Heart left ventricle (tissue), 16 donors: ENCODE results near the gene ZNF672. TPM values are rescaled to one million over a fixed set of nuclear protein-coding genes. Genes with fewer than 3 reads are reported as not detected.

Experiments
- ATAC-seq, 4 donors: fragments of 200-7000 bp; cut with Tn5 transposase; one replicate each; pipeline ENCODE4 v1.9.1; 2020 to 2022; ENCODE audit warnings: moderate library complexity in 4 of 4, mild to moderate bottlenecking in 3 of 4, moderate number of reproducible peaks in 1 of 4
- DNase-seq, 5 donors: peaks; one replicate each; pipeline ENCODE4 v3.0.0-alpha.2; 2020
- H3K27ac ChIP-seq, 12 donors: fragments of 200-600 bp; sonication (generic) in 4 of 12; one replicate each; pipeline versions ENCODE4 v1.5.0 to v1.8.0; 2016 to 2022; ENCODE audit warnings: mild to moderate bottlenecking in 2 of 12
- H3K27me3 ChIP-seq, 9 donors: fragments of 200-600 bp; sonication (generic) in 2 of 9; one replicate each; pipeline versions ENCODE4 v1.5.1 to v1.8.0; 2016 to 2022; ENCODE audit warnings: mild to moderate bottlenecking in 3 of 9
- H3K36me3 ChIP-seq, 9 donors: fragments of 200-600 bp; sonication (generic) in 2 of 9; one replicate each; pipeline versions ENCODE4 v1.5.0 to v1.8.0; 2018 to 2022; ENCODE audit warnings: mild to moderate bottlenecking in 2 of 9
- H3K4me1 ChIP-seq, 12 donors: fragments of 200-600 bp; sonication (generic) in 4 of 12; one replicate each; pipeline versions ENCODE4 v1.5.0 to v1.8.0; 2016 to 2022; ENCODE audit warnings: mild to moderate bottlenecking in 3 of 12
- H3K4me3 ChIP-seq, 12 donors: fragments of 200-600 bp; sonication (generic) in 4 of 12; one replicate each; pipeline versions ENCODE4 v1.5.0 to v1.8.0; 2017 to 2022; ENCODE audit warnings: mild to moderate bottlenecking in 9 of 12, moderate library complexity in 4 of 12
- H3K9me3 ChIP-seq, 12 donors: fragments of 200-600 bp; sonication (generic) in 4 of 12; one replicate each; pipeline versions ENCODE4 v1.5.0 to v1.8.0; 2016 to 2022; ENCODE audit warnings: mild to moderate bottlenecking in 1 of 12
- POLR2A ChIP-seq, 2 donors: fragments of 450-650 bp; IDR thresholded peaks; one replicate each; pipeline ENCODE4 v1.6.1; 2017; ENCODE audit warnings: antibody characterized with exemption in 2 of 2, mild to moderate bottlenecking in 2 of 2, moderate library complexity in 2 of 2
- WGBS, 4 donors: extraction: QIAGEN DNeasy Blood & Tissue Kit in 2 of 4; methylation state at CpG; one replicate each; pipeline versions ENCODE4 v1.1.5 to v1.1.7; 2013 to 2018; 5-methylcytosine and 5-hydroxymethylcytosine counted together
- intact Hi-C, 10 donors: fragments of 100-400 bp; cut with DNase I; formaldehyde crosslinking; loops; one replicate each; pipeline versions ENCODE4 v1.11.1 to v1.14.2; 2022
- polyA plus RNA-seq, 2 donors: library from polyadenylated mRNA; stranded (reverse); fragments of 200-250 nt; gene quantifications; one replicate each; pipeline ENCODE4 v1.2.3, GENCODE V29; 2013
- total RNA-seq, 9 donors: library from RNA; depleted of rRNA in 2 of 9; stranded (reverse); fragments of >200 nt in 2 of 9; fragmentation: NEBNext Ultra II Directional in 3 of 9; extraction: Animal tissue kit (Norgen Biotek cat#: 25700) in 3 of 9; gene quantifications; one replicate each; pipeline versions ENCODE4 v1.1.0 to v1.2.4, GENCODE V29; 2016 to 2023
- TF ChIP-seq, protein P1 (sequence below), 12 donors: fragments of 200-600 bp; sonication (generic) in 4 of 12; IDR thresholded peaks; one replicate each; pipeline versions ENCODE4 v1.5.0 to v1.8.0; 2018 to 2022; ENCODE audit warnings: antibody characterized with exemption in 12 of 12, mild to moderate bottlenecking in 5 of 12
- donor health status: ischemic (EF 13 %, LVEDD 7.1; RV severe dilation, severe dysfunction).
- donor health status: healthy with polysubstance abuse.
- donor health status: DM: no; HTN: yes; CAD: no.
- donor health status: DM: no; HTN: no; CAD: no.
- donor health status: ischemic (EF 25% LVEDD 6.9; RV normal size, moderate dysfunction).
- donor health status: ischemic (EF 25% LVEDD 5.7; RV mildly dilated, moderate dysfunction).
- donor health status: healthy.
- donor health status: DM: yes; HTN: yes; CAD: no.
- donor health status: ischemic (EF 35%, LVEDD 5.7; RV mildly dilated, moderate dysfunction).
- donor health status: nonischemic (EF 11% LVEDD 7.7; RV severe dilation, severe dysfunction).
- donor health status: DM: yes; HTN: yes; CAD: no.
- donor health status: PGD.
- donor health status: ischemic (EF 29% LVEDD 5.4; RV normal size, mild dysfunction).
- donor health status: nonischemic (EF 23%, LVEDD 6.1; RV moderate dilation, normal function).

The ZNF672 gene
- total and polyA plus RNA-seq, 11 donors: 20.5 to 63.8 (median 37.8) TPM

DNA sequence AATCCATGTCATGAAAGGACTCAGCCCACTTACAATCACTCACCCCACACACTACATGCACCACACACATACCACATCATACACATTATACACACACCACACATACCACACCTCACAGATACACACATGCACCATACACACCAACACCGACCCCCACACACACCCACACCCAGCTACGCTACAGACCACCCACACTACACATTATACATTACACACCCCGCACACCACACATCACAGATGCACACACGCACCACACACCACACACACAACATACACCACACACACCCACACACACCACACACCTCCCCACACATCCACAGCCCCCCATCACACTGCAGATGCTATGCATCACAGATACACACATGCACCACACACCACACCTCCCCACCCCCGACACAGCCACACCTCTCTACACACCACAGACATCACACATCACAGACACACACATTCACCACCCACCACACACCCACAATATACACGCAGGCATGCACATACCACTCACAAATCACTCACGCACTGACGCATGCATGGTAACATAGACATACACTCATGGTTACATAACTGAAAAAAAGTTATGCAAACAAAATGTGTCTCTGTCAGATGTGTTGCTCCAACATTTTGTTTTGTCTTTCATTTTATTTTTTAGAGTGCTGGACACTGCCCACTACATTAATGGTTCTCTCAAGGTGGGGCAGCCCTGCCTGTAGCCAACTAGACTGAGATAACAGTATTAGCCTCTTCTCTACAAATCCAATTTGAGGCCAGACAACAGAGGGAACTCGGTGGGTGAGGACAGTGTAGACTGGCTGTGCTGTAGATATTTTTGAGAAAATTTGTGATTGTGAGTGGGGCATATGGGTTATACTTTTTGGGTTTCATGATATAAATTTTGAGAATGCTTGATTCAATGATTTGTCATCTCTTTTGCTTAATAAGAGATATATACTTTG lies 52.8 kb downstream of the ZNF672 start:
- no peak for ATAC-seq
- Histone ChIP-seq H3K27ac (no peak overlapping the region), H3K36me3 (no peaks in the 10 kb centered on the region), H3K9me3 (no peaks in the 10 kb centered on the region), H3K4me1 (peaks cover 0 to 4% (median 0%) of the 10 kb centered on the region in 12 donors), H3K4me3 (no peak overlapping the region), H3K27me3 (peaks cover 0 to 10% (median 0%) of the 10 kb centered on the region in 9 donors)
- intact Hi-C loops: no loop called here
- no peak for TF ChIP-seq POLR2A (IDR thresholded peaks at IDR 0.05)
- DNase-seq: no peak
- WGBS, 4 donors: 90 to 93% (median 91%) methylated on average over 9 of the region's 9 CpGs

DNA sequence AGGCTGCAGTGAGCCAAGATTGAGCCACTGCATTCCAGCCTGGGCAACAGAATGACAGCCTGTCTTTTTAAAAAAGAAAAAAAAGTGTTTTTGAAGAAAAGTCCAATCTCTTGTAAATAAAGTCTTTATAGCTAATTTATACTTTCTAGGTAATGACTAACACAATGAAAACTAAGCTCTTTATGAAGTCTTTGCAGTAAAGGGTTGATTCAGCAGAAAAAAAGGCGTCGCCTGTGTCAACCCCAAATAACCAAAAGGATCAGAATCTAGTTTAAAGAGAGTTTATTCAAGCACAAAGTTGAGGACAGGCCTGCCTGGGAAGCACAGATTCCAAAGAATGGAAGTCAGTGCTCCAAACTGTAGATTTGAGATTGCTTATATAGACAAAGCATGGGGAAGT lies 53.7 kb downstream of the ZNF672 start:
- Histone ChIP-seq H3K9me3 (no peaks in the 10 kb centered on the region), H3K4me1 (peaks cover 0 to under 1% (median 0%) of the 10 kb centered on the region in 12 donors), H3K36me3 (no peaks in the 10 kb centered on the region), H3K27ac (no peak overlapping the region), H3K27me3 (peaks cover 0 to 17% (median 0%) of the 10 kb centered on the region in 9 donors), H3K4me3 (no peak overlapping the region)
- WGBS, 4 donors: 94 to 97% (median 95%) methylated on average over 2 of the region's 2 CpGs
- TF ChIP-seq POLR2A (IDR thresholded peaks at IDR 0.05): no peak
- TF ChIP-seq, protein P1, sequence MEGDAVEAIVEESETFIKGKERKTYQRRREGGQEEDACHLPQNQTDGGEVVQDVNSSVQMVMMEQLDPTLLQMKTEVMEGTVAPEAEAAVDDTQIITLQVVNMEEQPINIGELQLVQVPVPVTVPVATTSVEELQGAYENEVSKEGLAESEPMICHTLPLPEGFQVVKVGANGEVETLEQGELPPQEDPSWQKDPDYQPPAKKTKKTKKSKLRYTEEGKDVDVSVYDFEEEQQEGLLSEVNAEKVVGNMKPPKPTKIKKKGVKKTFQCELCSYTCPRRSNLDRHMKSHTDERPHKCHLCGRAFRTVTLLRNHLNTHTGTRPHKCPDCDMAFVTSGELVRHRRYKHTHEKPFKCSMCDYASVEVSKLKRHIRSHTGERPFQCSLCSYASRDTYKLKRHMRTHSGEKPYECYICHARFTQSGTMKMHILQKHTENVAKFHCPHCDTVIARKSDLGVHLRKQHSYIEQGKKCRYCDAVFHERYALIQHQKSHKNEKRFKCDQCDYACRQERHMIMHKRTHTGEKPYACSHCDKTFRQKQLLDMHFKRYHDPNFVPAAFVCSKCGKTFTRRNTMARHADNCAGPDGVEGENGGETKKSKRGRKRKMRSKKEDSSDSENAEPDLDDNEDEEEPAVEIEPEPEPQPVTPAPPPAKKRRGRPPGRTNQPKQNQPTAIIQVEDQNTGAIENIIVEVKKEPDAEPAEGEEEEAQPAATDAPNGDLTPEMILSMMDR (IDR thresholded peaks at IDR 0.05): no peak
- no peak for DNase-seq
- no peak for ATAC-seq
- intact Hi-C loops: no loop called here

DNA sequence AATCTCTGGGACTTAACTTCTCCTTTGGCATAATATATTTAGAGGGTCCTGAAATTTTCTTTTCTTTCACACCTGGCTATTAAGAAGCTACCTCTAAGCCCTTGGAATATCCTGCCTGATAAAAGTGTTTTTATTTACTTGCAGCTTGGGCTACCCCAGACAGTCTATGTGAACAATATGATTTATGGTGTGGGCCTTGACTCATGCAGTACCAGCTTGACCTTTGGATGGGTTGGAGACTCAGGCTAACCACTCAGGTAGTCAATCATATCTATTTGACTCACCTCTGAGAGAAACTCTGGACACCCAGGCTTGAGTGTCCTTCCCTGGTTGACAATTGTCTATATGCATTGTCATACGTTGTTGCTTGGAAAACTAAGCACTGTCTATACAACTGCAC lies 54.6 kb downstream of the ZNF672 start:
- Histone ChIP-seq H3K4me1 (no peaks in the 10 kb centered on the region), H3K9me3 (no peaks in the 10 kb centered on the region), H3K36me3 (no peaks in the 10 kb centered on the region), H3K27me3 (peaks cover 0 to 24% (median 3%) of the 10 kb centered on the region in 9 donors), H3K4me3 (no peak overlapping the region), H3K27ac (no peak overlapping the region)
- no peak for ATAC-seq
- no peak for DNase-seq
- intact Hi-C loops: no loop called here
- WGBS, 4 donors: 79 to 92% (median 88%) methylated on average over 1 of the region's 1 CpG
- no peak for TF ChIP-seq POLR2A (IDR thresholded peaks at IDR 0.05)
- TF ChIP-seq, protein P1 (IDR thresholded peaks at IDR 0.05): no peak

DNA sequence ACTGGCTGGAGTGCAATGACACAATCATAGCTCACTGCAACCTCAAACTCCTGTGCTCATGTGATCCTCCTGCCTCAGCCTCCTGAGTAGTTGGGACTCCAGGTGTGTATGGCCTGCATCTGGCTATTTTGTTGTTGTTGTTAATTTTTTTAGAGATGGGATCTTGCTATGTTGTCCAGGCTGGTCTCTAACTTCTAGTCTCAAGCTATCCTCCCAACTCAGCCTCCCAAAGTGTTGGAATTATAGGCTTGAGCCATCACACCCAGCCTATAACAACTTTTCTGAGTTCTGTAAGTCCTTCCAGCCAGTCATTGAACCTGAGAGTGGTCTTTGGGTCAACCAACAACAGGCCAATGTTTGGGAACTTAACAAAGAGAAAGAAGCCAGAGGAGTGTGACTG lies 56.8 kb downstream of the ZNF672 start:
- DNase-seq: no peak
- Histone ChIP-seq H3K36me3 (no peaks in the 10 kb centered on the region), H3K9me3 (no peaks in the 10 kb centered on the region), H3K27me3 (peaks cover 0 to 40% (median 4%) of the 10 kb centered on the region in 9 donors), H3K4me3 (no peak overlapping the region), H3K4me1 (no peaks in the 10 kb centered on the region), H3K27ac (no peak overlapping the region)
- intact Hi-C loops: no loop called here
- no peak for ATAC-seq
- TF ChIP-seq, protein P1 (IDR thresholded peaks at IDR 0.05): no peak
- TF ChIP-seq POLR2A (IDR thresholded peaks at IDR 0.05): no peak
